Fibroblast of lung (primary cell): ENCODE measurements around the gene SRSF5.

Experiments used
- EZH2 ChIP-seq: IDR thresholded peaks from 2 replicates; pipeline ENCODE4 v1.5.1; 2012; ENCODE audit warnings: low read length, control low read depth, mild to moderate bottlenecking; ENCODE audit errors: missing control alignments
- TF ChIP-seq, protein P1 (sequence below), 2 donors: IDR thresholded peaks in 1 of 2; conservative IDR thresholded peaks in 1 of 2; 1 replicate in 1 of 2; 2 replicates in 1 of 2; pipeline ENCODE4 v1.5.1; 2011 to 2012; ENCODE audit warnings: low read length in 2 of 2, control low read depth in 1 of 2, inconsistent platforms in 1 of 2, low read depth in 1 of 2, mild to moderate bottlenecking in 1 of 2

DNA sequence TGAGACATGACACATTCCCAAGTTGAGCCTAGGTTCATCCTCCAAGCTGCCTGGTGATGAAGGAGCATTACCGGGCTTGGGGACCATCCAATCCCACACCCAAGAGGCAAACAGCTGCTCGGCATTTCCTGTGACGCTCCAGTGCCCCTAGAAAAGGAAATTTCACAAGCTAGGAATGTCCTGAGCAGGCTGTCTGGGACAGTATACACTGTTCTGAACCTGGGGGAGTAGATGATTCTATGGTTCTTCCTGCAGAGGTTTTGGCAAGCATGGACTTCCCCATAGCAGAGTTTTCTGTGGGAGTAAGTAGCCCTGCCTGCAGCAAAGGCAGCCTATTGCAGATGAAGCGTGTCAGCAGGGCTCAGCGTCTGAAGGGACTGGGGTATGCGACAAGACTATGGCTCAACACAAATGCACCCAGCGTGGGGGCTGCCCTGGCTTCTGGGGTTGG lies 47.4 kb upstream of the SRSF5 start:
- TF ChIP-seq, protein P1, sequence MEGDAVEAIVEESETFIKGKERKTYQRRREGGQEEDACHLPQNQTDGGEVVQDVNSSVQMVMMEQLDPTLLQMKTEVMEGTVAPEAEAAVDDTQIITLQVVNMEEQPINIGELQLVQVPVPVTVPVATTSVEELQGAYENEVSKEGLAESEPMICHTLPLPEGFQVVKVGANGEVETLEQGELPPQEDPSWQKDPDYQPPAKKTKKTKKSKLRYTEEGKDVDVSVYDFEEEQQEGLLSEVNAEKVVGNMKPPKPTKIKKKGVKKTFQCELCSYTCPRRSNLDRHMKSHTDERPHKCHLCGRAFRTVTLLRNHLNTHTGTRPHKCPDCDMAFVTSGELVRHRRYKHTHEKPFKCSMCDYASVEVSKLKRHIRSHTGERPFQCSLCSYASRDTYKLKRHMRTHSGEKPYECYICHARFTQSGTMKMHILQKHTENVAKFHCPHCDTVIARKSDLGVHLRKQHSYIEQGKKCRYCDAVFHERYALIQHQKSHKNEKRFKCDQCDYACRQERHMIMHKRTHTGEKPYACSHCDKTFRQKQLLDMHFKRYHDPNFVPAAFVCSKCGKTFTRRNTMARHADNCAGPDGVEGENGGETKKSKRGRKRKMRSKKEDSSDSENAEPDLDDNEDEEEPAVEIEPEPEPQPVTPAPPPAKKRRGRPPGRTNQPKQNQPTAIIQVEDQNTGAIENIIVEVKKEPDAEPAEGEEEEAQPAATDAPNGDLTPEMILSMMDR (conservative IDR thresholded peaks at IDR 0.05 in 1 of 2, IDR thresholded peaks at IDR 0.05 in 1 of 2; ENCODE audit: low read depth in 1 of 2, low read length in 2 of 2), result no peak
- no peak for TF ChIP-seq EZH2
